K562 (cell line): ENCODE measurements around the gene SLC39A11. TPM values are rescaled to one million over a fixed set of nuclear protein-coding genes. Genes with fewer than 3 reads are reported as not detected.

Source experiments
- CBX3 ChIP-seq, 2 experiments: IDR thresholded peaks; 1 replicate in 1 of 2; 2 replicates in 1 of 2; pipeline ENCODE4 v1.6.1; 2012; ENCODE audit warnings: inconsistent platforms in 2 of 2, low read length in 2 of 2, borderline replicate concordance in 1 of 2, control low read depth in 1 of 2
- ETV6 ChIP-seq, 3 experiments: fragments of 150-350 bp in 1 of 3; sonication (generic) in 1 of 3; formaldehyde crosslinking in 1 of 3; IDR thresholded peaks; 2 replicates each; pipeline versions ENCODE4 v1.6.1 to v1.8.0; 2014 to 2022; ENCODE audit warnings: borderline replicate concordance in 2 of 3, low read depth in 2 of 3, antibody characterized with exemption in 1 of 3, low read length in 1 of 3, mild to moderate bottlenecking in 1 of 3, missing genetic modification reagents in 1 of 3
- FOXK2 ChIP-seq, 2 experiments: fragments of 450-650 bp; IDR thresholded peaks in 1 of 2; conservative IDR thresholded peaks in 1 of 2; 2 replicates each; pipeline ENCODE4 v1.6.1; 2016; ENCODE audit warnings: low read depth in 2 of 2, mild to moderate bottlenecking in 1 of 2
- JUND ChIP-seq, 2 experiments: IDR thresholded peaks; 2 replicates in 1 of 2; 3 replicates in 1 of 2; pipeline ENCODE4 v1.6.1; 2011; ENCODE audit warnings: borderline replicate concordance in 2 of 2, low read depth in 2 of 2, low read length in 2 of 2, improper control_type of control experiment in 1 of 2, missing biosample characterization in 1 of 2, missing genetic modification characterization in 1 of 2, missing genetic modification reagents in 1 of 2
- MED1 ChIP-seq: sonication (generic); formaldehyde crosslinking; IDR thresholded peaks from 2 replicates; pipeline ENCODE4 v1.8.1; 2023; ENCODE audit warnings: missing genetic modification reagents, borderline replicate concordance
- OTX1 ChIP-seq: fragments of 450-650 bp; formaldehyde crosslinking; IDR thresholded peaks from 2 replicates; pipeline ENCODE4 v1.4.0; 2022; ENCODE audit warnings: mild to moderate bottlenecking
- SIN3A ChIP-seq, 2 experiments: fragments of 150-350 bp in 1 of 2; IDR thresholded peaks; 2 replicates each; pipeline ENCODE4 v1.6.1; 2011 to 2016; ENCODE audit warnings: borderline replicate concordance in 2 of 2, low read depth in 2 of 2, low read length in 2 of 2, mild to moderate bottlenecking in 2 of 2, moderate library complexity in 2 of 2; ENCODE audit not compliant: control insufficient read depth in 1 of 2
- TAF15 ChIP-seq: fragments of 200-400 bp; formaldehyde crosslinking; IDR thresholded peaks from 2 replicates; pipeline ENCODE4 v1.6.1; 2017; ENCODE audit warnings: mild to moderate bottlenecking, low read depth, low read length, moderate library complexity
- TAF7 ChIP-seq: fragments of 450-650 bp; IDR thresholded peaks from 2 replicates; pipeline ENCODE4 v1.6.1; 2016; ENCODE audit warnings: missing genetic modification characterization, missing compliant biosample characterization
- THRB ChIP-seq: fragments of 450-650 bp; formaldehyde crosslinking; conservative IDR thresholded peaks from 2 replicates; pipeline ENCODE4 v1.4.0; 2022; ENCODE audit warnings: mild to moderate bottlenecking, missing genetic modification characterization
- ZNF318 ChIP-seq, 2 experiments: fragments of 450-650 bp; IDR thresholded peaks; 2 replicates each; pipeline ENCODE4 v1.6.1; 2016; ENCODE audit warnings: mild to moderate bottlenecking in 2 of 2, borderline replicate concordance in 1 of 2, low read depth in 1 of 2, moderate library complexity in 1 of 2
- polyA plus RNA-seq, 8 experiments: library from polyadenylated mRNA; depleted of rRNA in 4 of 8; stranded (reverse) in 5 of 8; unstranded in 3 of 8; fragments of >200 nt; fragmentation: Nextera tagmentation in 2 of 8; fragmentation: Illumina TruSeq in 1 of 8; extraction: Ambion mirVana in 2 of 8; extraction: Trizol in 1 of 8; gene quantifications; 2 replicates each; pipeline versions ENCODE4 v1.2.1 to v1.2.3, GENCODE V29; 2011 to 2014; ENCODE audit warnings: inconsistent platforms in 1 of 8, missing spikeins in 1 of 8
- total RNA-seq, 7 experiments: library from RNA; depleted of rRNA in 6 of 7; stranded (reverse); fragments of >200 nt in 6 of 7; fragmentation: Illumina TruSeq in 2 of 7; extraction: Trizol in 2 of 7; gene quantifications; 2 replicates each; pipeline versions ENCODE4 v1.2.1 to v1.2.3, GENCODE V29; 2011 to 2021; ENCODE audit warnings: low replicate concordance in 1 of 7

The SLC39A11 gene
- total and polyA plus RNA-seq, 9 of the 15 experiments (the other 6 are each of a cell fraction or from before 2014, with no cell fraction given): 10.5 to 26.4 (median 13.4) TPM

- TF ChIP-seq CBX3 (IDR thresholded peaks at IDR 0.05; ENCODE audit: borderline replicate concordance in 1 of 2, low read length in 2 of 2) (peak in 1 of 2 experiments; percentile 33; a peak in 1 of 3 replicates), ZNF318 (IDR thresholded peaks at IDR 0.05; ENCODE audit: borderline replicate concordance in 1 of 2, low read depth in 1 of 2) (no peak), TAF7 (peak; percentile 8; the same call in 1 of the 2 replicates), JUND (IDR thresholded peaks at IDR 0.05; ENCODE audit: borderline replicate concordance, low read depth, low read length) (peak; percentile 32; the same call in 1 of the 2 replicates), JUND (tag; IDR thresholded peaks at IDR 0.05; ENCODE audit: borderline replicate concordance, low read depth, low read length) (no peak; the same call in 2 of the 3 replicates), THRB (CRISPR knock-in tag) (0 out of 2 replicates have a peak, but pooled peaks have one; percentile 17), OTX1 (CRISPR knock-in tag) (peak; percentile 72; the same call in 1 of the 2 replicates), TAF15 (no peak), MED1 (CRISPR knock-in tag) (no peak), ETV6 (IDR thresholded peaks at IDR 0.05; ENCODE audit: borderline replicate concordance in 1 of 2, low read depth in 2 of 2, low read length in 1 of 2) (peak; percentile 28 to 67; a peak in 2 of 4 replicates), ETV6 (CRISPR knock-in tag; IDR thresholded peaks at IDR 0.05; ENCODE audit: borderline replicate concordance) (no peak), FOXK2 (conservative IDR thresholded peaks at IDR 0.05 in 1 of 2, IDR thresholded peaks at IDR 0.05 in 1 of 2; ENCODE audit: low read depth in 2 of 2) (0 out of 4 replicates have a peak, but pooled peaks have one; percentile 10 to 41), SIN3A (IDR thresholded peaks at IDR 0.05; ENCODE audit: borderline replicate concordance in 2 of 2, control insufficient read depth in 1 of 2, low read depth in 2 of 2, low read length in 2 of 2) (no peak)
Measured at GRCh38 chr17:73011016-73011486, 81.4 kb downstream of the SLC39A11 start (continued).
